ENCODE measurements around the gene SHC3.

GRCh38 chr9:89032661-89033060 is 146.0 kb downstream of the SHC3 start:
- no peak for TF ChIP-seq CTCF (IDR thresholded peaks at IDR 0.05)
- no peak for TF ChIP-seq ZFX (IDR thresholded peaks at IDR 0.05; ENCODE audit: borderline replicate concordance)

Measured in 22Rv1 (cell line).